IPS DF 19.7 (cell line): ENCODE results near the gene POLDIP2.

Experiments
- DNase-seq: peaks from one replicate; pipeline ENCODE4 v3.0.0-alpha.2; 2013; ENCODE audit warnings: low read depth, low spot score

The POLDIP2 gene

GRCh38 chr17:28317099-28317965 lies 40.0 kb downstream of the POLDIP2 start:
- no peak for DNase-seq

- no peak for DNase-seq
These were observed 41.3 kb downstream of the POLDIP2 start for GRCh38 chr17:28315846-28316705.

GRCh38 chr17:28313841-28314240 lies 43.5 kb downstream of the POLDIP2 start:
- DNase-seq = no peak

GRCh38 chr17:28306954-28307401 lies 50.3 kb downstream of the POLDIP2 start:
- DNase-seq = no peak

GRCh38 chr17:28298449-28298848 lies 58.9 kb downstream of the POLDIP2 start:
- DNase-seq = no peak
